GM21367 (cell line): ENCODE measurements around the gene CBFA2T2.
"Not testable (repeated sequence)": the region's sequence is repeated elsewhere in the genome, so short reads cannot be mapped to it uniquely, and the experiment has no call there.

Experiments
- ATAC-seq: cut with Tn5 transposase; IDR thresholded peaks from one replicate; pipeline ENCODE4 v1.9.1; 2021; ENCODE audit not compliant: unreplicated experiment

CBFA2T2 gene

GRCh38 chr20:33693741-33694638 is 204.1 kb downstream of the CBFA2T2 start:
- ATAC-seq = no peak

- no peak for ATAC-seq
These were observed 204.7 kb downstream of the CBFA2T2 start for GRCh38 chr20:33694639-33695012.

GRCh38 chr20:33696448-33696847 is 206.6 kb downstream of the CBFA2T2 start:
- ATAC-seq = no peak

GRCh38 chr20:33697129-33697528 is 207.2 kb downstream of the CBFA2T2 start:
- no peak for ATAC-seq

GRCh38 chr20:33698966-33699365 is 209.1 kb downstream of the CBFA2T2 start:
- ATAC-seq = not testable (repeated sequence)
